HG03432 (cell line): ENCODE measurements around the gene FGD1.
"Not testable (repeated sequence)": the region's sequence is repeated elsewhere in the genome, so short reads cannot be mapped to it uniquely, and the experiment has no call there.

ENCODE experiments used
- ATAC-seq: cut with Tn5 transposase; IDR thresholded peaks from one replicate; pipeline ENCODE4 v1.9.1; 2021; ENCODE audit warnings: mild to moderate bottlenecking, moderate library complexity; ENCODE audit not compliant: unreplicated experiment

The FGD1 gene

GRCh38 chrX:54495814-54496516, at the start of gene FGD1:
FGD1 (minus strand) TSS chrX:54496234; CDS start chrX:54495432, 802 bp downstream.
- ATAC-seq = peak; percentile 51

- not testable (repeated sequence) for ATAC-seq
These were observed 46.2 kb upstream of the FGD1 start for GRCh38 chrX:54542239-54542638.

- ATAC-seq = no peak
These were observed 44.3 kb upstream of the FGD1 start for GRCh38 chrX:54540289-54540688.

- no peak for ATAC-seq
These were observed 38.2 kb upstream of the FGD1 start for GRCh38 chrX:54534271-54534670.

GRCh38 chrX:54530357-54530900, 34.4 kb upstream of the FGD1 start:
- ATAC-seq = peak; percentile 40

GRCh38 chrX:54529552-54530356, 33.7 kb upstream of the FGD1 start, which contains the start of gene GNL3L:
GNL3L (plus strand) TSS chrX:54530219; CDS start chrX:54532567, 2,348 bp downstream.
- ATAC-seq = peak; percentile 89

- no peak for ATAC-seq
These were observed 33.1 kb upstream of the FGD1 start for GRCh38 chrX:54529151-54529550.

- no peak for ATAC-seq
These were observed 13.4 kb upstream of the FGD1 start for GRCh38 chrX:54509400-54509799.

GRCh38 chrX:54496936-54497335, 902 bp upstream of the FGD1 start:
- no peak for ATAC-seq

GRCh38 chrX:54496517-54496852, 451 bp upstream of the FGD1 start:
- ATAC-seq = no peak

- ATAC-seq = peak; percentile 25
These were observed 833 bp downstream of the FGD1 start for GRCh38 chrX:54494989-54495813.

GRCh38 chrX:54494166-54494988, 1.7 kb downstream of the FGD1 start:
- no peak for ATAC-seq

GRCh38 chrX:54492340-54492739, 3.7 kb downstream of the FGD1 start:
- ATAC-seq = no peak

- ATAC-seq = not testable (repeated sequence)
These were observed 6.2 kb downstream of the FGD1 start for GRCh38 chrX:54489819-54490218.

GRCh38 chrX:54484666-54485065, 11.4 kb downstream of the FGD1 start:
- ATAC-seq = no peak

GRCh38 chrX:54483946-54484345, 12.1 kb downstream of the FGD1 start:
- ATAC-seq = no peak

GRCh38 chrX:54482839-54483593, 13.0 kb downstream of the FGD1 start:
- no peak for ATAC-seq

- no peak for ATAC-seq
These were observed 16.6 kb downstream of the FGD1 start for GRCh38 chrX:54479136-54480111.
